G401 (cell line): ENCODE data around the gene NACC2. TPM values are rescaled to one million over a fixed set of nuclear protein-coding genes. Genes with fewer than 3 reads are reported as not detected.

Experiments
- DNase-seq: peaks from one replicate; pipeline ENCODE4 v3.0.0-alpha.2; 2015; ENCODE audit warnings: low spot score
- in situ Hi-C: cut with HindIII; loops from 2 replicates; pipeline ENCODE4 v1.10.0; 2016; ENCODE audit warnings: low sequenced_read_pairs, mixed read lengths
- total RNA-seq: library from RNA; depleted of rRNA; stranded (reverse); fragments of >200 nt; shearing (Covaris generic); gene quantifications from 2 replicates; pipeline ENCODE4 v1.2.3, GENCODE V29; 2014

NACC2 gene
- total RNA-seq, 1 experiment from 2014 or later: 12.8 TPM

DNA sequence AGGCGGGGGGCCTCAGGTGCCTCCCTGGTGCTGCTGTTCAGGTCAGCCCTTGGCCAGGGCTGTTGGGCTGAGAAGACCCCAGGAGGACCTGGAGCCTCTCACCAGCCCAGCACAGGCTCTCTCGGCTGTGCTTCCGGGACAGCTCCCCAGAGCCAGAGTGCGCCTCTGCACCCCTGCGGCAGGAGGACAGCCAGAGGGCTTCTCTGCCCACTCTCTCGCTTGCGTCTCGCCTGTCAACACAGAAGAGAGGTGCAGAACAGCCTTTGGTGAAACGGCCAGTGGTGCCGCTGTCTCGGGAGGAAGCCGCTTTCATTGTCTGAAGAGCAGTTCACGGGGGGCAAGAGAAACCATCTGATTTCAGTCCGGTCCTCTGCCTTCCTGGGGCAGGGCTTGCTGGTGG is 3.8 kb upstream of the NACC2 start:
- DNase-seq: no peak
- in situ Hi-C loops: no loop called here

DNA sequence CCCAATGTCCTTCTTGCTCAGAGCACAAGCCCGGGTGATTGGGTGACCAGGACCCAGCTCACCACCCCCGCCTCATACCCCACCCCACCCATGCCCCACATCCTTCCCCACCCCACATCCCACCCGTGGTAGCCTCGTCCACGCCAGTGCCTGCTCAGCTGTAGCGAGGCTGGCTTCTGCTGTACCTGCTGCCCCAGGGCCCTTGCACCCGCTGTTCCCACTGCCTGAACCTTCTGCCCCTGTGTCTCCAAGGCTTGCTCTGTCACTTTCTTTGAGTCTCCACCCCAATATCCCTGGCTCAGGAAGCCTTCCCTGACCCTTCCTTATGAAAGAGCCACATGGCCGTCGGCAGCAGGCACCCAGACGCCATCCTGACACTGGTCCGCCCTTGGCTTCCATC is 3.1 kb upstream of the NACC2 start:
- in situ Hi-C loops: no loop called here

DNA sequence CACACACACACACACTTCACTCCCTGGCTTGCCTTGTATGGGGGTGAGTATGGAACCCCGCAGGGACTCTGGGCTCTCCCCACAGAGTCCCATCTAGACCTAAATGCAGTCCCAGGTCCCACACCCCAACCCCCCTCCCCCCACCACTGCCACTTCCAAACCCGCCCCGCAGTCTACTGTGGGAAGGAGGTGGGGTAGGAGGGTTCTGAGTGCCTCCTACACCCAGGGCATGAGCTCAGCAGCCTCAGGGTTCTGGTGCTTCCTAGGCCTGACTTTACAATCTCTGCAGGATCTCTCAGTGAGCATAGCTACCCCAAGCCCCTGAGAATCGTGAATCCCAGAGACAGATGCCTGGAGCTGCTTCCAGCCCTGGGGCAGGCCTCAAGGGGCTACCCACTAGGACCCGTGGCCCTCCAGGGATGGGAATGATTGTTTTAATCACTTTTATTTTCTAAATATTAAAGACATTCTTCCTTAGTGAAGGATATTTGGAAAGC is 1.5 kb upstream of the NACC2 start:
- DNase-seq: no peak
- in situ Hi-C loops: no loop called here

More for the DNA sequence above, 3.1 kb upstream of the NACC2 start:
- no peak for DNase-seq

DNA sequence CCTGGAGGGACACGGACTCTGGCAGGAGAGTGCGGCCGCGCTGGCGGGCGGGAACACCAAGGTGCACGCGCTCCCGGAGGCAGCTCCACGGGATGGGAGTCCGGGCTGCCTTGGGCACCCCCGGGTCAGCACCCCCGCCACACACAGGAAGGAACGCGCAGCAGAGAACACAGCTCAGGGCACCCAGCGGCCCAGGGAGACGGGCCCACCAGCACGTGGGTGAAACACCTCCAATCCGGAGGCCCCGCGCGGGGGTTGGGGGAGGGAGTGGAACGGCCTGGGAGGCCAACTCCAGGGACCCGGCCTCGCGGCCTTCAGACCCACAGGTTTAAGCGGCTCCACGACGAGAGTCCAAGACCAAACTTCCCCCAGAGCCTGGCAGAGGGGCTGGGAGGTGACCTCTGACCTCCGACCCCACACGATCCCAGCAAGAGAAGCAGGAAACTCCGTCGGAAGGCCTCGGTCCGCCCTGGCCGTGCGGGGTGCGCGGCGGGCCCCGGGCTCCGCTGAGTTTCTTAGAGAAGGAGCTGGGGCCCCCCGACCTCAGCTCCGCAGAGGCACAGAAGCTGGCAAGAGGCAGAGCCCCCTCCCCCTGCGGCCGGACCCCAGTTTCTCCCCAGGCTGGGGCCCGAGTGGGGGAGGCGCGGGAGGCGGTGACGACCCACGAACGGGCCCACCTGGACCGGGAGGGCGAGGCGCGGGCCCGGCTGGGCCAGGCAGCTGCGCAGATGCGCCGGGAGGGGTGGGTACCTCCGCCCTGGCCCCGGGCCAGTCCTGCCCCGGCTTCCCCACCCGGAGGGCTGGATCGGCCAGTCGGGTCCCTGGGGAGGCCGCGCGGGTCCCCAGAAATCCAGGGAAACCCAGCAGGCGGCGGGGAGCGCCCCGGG is 851 bp downstream of the NACC2 start:
- in situ Hi-C loops: no loop called here
- DNase-seq: peak; percentile 54

DNA sequence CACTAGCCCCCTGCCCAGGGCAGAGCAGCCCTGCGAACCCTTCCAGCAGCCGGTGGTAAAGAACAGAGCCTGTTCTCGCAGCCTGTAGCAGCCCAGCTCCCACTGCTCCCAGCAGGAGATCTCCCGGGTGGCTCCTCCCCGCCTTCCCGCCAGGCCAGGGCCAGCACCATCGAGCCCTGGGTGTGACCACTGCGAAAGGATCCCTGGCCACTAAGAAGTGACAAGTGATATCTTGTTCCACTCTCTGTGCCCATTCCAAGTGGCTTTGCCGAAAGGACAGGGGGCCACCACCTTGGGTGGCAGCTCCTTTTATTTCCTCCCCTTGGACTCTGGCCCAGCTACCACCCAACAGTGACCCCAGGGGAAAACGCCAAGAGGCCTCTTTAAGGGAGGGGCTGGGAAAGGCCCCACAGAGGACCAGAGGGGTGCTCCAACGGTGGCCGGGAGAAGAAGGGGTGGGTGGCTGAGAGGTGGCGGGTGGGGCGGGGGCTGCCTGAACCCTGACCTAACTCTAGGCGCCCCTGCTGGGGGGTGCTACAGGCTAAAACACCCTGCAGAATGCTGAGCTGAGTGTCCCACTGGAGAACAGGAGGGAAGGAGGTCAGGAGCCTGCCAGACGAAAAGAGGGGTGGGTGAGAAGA is 1.6 kb downstream of the NACC2 start:
- in situ Hi-C loops: no loop called here

DNA sequence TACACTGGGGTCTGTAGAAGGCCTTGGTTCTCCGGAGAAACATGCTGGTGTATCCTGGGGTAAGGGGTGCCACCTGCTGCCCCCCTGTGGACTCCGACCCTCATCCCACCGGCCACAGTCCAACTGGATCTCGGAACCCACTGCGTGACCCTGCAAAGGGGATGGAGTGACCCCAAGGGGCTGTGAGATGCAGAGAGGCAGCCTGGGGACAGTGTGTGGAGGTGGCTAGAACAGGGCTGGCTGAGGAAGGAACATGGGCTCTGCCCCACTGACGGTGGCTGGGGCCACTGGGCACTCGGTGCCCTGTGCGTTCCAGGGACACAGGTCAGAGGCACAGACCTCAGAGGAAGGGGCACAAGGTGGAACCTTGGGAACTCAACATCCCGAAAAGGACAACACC is 2.3 kb downstream of the NACC2 start:
- in situ Hi-C loops: no loop called here
- no peak for DNase-seq

More for the DNA sequence above, 1.6 kb downstream of the NACC2 start:
- no peak for DNase-seq

DNA sequence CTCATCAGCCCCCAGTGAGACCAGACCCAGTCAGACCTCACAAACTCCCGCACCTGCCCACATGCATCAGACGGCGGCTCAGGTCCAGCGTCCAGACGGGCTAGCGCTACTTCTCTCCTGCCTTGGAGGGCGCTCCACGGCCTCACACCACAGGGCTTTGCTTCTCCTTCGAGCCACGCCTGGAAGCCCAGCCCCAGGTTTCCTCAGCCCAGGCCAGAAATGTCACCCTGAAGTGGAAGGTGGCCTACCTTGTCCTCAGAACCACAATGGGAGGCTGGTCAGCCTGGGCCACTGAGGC is 2.8 kb downstream of the NACC2 start:
- DNase-seq: no peak
- in situ Hi-C loops: no loop called here

DNA sequence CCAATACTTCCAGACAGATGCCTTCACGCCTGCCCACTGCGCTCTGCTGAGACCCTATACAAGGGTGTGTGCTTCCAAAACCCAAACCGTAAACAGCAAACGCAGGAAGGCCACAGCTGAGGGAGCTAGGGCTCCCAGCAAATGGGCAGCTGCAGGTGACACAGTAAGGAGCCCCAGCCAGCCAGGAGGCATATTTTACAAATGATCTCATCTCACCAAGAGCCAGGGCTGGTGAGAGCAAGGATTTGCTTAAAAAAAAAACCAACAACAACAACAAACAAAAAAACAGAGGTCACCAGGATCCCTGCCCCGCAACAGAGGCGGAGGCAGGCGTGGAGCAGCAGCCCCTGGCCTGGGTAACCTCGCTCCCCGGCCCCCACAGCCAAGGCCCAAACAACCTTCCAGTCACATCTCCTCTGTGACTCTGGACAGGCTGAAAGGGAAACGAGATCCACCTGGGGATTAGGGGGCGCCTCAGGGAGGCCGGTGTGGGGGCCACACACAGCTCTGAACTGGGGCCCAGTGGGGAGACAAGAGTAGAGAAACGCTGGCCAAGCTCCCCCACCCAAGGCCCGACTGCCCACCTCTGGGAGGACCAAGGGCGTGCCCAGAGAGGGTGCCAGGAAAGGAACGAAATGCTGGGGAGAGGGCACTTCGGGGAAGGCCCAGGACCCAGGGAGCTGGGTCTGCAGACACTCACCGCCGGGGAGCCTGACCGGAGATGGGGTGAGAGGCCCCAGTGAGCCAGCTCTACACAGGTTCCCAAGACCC is 3.3 kb downstream of the NACC2 start:
- in situ Hi-C loops: no loop called here
- no peak for DNase-seq

DNA sequence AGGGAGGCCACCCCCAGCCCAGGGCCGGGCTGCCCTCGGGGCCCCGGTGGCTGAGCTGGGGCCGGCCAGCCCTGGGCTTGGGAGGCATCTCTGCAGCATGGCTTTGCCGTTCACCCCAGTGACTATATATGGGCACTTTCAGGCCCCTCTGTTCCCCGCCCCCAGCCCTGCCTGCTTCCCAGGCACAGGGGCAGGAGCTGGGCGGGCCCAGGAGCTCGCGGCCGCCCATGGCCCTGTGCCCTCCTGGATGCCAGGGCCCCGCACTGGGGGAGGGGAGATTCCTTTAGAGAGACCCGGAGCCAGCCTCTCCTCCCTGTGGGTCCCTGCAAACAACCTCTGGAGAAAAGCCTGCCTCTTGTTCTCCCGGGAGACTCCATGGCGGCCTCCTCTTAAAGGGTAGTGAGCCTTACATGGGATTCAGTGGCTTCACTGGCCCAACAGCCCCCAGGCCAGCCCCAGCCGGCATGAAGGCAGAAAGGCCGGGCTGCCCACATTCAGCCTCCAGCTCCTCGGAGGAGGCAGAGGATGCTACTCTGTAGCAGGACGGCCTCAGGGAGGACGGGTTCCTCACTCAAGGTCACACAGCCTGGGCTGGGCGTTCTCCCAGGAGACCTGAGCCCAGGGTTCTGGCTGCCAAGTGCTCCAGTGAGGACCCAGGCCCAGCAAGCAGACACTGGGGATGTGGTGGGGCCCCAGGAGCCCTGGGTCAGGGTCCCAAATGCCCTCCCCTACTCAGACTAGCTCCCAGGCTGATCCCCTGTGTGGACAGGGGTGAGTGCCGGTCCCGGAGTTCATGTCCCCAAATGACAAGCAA is 4.1 kb downstream of the NACC2 start:
- in situ Hi-C loops: no loop called here
- no peak for DNase-seq

DNA sequence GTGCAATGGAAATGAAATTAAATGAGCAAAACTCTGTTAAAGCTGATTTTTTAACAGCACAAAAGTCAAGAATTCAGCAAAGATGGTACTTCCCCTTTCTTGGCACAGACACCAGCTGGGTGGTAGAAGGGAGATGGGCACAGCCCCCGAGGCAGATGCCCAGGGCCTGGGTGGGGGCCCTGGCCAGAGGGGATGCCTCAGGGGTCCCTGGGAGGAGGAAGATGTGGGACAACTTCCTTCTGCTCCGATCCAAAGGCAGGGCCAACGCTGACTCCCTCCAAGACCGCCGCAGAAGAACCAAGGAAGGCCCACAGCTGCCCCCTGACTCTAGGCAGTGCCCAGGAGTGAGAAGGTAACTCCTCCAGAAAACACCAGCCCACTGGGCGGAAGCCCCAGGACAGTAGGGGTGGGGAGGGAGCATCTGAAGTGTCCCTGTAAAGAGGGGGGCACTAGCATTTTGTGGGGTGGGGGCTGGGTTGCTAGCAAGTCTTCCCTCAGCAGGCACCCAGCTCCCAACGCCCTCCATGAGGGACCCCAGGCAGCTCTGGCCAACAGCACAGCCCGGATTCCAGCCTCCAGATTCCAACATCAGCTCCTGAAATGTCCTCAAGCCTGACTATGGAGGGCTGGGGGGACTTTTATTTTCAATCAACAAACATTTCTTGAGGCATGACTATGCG is 4.9 kb downstream of the NACC2 start:
- in situ Hi-C loops: no loop called here
- no peak for DNase-seq

DNA sequence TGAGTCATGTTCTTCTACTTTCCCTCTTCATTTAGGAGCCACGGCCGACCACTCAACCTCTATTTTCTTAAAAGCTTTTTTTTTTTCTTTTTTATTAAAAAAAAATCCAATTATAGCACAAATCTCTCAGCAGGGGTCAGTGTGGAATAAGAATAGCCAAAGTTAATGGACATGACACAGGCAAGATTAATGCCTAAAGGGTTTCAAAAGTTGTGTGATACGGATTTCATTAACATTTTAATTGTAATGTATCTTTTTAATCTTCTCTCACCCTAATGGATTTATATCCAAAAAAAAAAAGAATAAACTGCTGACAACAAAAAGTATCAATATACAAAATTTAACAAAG is 5.4 kb downstream of the NACC2 start:
- no peak for DNase-seq
- in situ Hi-C loops: no loop called here

DNA sequence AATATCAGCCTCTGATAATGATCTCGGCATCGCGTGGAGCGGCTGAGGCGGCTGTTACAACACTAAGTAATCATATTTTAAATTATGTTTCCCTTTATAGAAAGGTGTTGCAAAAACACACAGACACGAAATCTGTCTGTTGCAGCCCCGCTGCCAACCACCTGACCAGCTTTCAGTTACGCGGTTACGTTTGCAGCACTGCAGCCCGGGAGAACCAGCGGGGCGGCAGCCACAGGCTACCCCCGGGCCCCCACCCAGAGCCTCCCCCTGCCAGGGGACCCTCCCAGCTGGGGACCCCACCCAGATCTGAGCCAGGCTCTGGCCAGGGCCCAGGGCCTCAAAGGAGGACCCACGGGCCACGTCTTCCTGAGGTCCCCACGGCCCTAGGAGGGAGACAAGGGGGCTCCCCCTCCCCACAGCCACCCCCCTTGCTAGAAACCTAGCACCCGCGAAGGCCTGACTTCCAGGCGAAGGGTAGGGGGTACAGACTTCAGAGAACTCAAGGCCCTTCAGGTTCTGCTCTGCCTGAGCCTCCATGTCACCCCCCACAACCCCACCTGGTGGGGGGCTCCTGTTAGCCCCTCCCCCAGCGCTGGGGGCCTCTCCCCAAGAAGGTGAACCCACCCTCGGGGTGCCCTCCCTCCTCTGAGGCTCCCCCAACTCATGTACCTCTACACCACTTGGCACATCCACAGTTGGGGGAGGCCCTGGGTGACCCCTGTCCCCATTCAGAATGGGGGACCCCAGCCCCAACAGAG is 6.0 kb downstream of the NACC2 start:
- in situ Hi-C loops: no loop called here
- DNase-seq: no peak

DNA sequence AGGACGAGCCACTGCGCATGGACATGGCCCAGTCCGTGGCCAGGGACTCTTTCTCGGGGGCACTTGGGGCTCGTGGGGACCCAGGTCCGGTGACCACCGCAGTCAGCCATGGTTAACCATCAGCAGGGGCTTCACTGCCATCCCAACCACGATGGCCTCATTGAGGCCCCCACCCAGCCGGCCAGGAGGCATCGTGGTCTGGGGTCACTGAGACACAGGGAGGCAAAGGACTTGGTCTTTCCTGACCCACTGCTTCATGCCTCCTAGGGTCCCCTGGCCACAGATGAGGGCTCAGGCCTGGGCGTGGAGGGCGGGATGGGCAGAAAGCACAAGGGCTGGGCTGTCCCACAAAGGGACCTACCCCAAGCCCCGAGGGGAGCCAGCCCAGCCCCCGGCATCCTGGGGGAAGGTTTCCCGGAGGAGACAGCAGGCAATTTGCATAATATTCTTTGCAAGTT is 6.6 kb downstream of the NACC2 start:
- in situ Hi-C loops: no loop called here
- DNase-seq: no peak

DNA sequence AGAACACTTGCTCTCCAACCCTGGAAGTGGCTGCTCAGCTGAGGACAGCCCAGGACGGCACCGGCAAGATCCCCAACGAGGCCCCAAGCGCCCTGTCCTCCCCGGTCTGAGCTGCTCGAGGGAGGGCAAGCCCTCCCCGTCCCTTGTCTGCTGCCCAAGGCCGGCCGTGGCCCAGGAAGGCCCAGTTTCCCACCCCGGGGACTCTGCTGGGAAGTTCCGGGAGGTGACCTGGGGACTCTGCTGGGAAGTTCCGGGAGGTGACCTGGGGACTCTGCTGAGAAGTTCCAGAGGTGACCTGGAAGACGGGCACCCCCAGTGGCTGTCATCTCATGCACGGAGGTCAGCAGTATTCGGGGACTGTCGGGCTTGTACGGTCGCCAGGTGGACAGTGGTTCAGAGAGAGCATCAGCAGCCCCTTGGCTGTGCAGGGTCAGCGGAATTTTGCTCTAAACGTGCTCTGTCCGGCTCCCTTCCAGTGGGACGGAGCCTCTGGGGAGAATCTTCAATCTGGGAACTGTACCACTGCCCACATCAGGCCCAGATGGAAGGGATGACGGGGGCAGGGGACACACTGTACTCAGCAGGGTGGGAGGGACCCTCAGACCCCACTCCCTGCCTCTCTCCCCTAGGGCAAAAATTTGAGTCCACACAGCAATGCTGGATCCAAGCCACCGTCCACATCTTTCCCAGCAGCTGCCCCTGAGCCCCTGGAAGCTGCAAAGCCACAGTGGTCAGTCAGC is 7.2 kb downstream of the NACC2 start:
- no peak for DNase-seq
- in situ Hi-C loops: no loop called here

DNA sequence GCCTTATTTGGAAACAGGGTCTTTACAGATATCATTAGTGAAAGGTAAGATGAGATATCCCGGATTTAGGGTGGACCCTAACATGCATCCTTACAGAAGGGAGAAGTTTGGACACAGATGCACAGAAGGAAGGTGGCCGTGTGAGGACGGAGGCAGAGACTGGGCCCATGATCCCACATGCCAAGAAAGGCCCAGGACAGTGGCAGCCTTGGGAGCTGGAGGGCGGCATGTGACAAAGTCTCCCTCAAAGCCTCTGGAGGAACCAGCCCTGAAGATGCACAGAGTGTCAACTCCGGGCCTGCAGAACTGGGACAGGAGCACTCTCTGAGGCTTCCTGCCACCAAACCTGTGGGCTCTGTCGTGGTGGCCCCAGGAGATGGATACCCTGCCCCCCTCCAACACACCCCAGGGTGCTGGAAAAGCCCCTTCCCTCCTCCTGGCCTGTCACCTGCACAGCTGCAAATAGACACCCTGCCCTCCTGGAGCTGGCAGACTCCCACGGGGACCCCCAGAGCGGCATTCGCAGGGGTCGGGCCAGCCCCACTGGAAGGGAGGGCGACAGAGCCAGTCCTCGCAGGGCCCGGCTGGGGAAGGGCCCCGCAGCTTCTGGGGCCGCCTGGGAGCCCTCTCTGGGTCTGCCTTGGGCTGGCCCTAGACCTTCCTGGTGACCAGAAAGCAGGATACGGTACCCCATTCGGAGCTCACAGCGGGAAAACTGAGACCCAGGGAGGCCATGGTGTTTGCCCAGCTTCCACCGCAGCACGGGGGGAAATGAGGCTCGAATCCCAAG is 7.9 kb downstream of the NACC2 start:
- DNase-seq: no peak
- in situ Hi-C loops: no loop called here

DNA sequence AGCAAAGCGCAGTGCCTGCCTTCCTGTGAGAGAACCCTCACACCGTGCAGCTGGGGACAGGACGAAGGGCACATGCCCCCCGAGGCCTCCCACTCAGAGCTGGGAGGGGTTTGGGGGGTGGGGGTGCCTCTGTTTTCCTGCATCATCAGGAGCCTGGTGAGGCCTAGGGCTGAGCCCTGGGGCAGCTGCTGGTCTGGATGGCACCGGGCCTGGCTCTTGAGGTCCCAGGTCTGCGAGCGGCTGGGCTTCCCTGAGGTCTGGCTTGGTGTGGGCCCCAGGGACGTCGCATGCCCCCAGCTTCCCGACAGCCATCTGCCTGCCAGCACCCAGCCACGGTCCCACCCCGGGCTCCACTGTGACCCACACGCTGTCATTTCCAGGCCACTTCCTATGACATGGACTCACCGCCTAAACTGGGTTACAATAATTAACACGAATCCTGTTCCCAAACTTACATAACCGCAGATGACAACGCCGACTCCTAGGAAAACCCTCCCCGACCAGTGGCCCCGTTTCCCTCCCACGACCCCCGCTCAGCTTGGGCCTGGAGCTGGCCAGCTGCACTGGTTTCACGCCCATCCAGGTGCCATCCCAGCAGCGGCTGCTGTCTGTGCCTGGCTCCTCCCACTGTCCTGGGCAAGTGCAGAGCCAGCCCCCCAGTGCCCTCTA is 8.7 kb downstream of the NACC2 start:
- in situ Hi-C loops: no loop called here
- DNase-seq: no peak
